Measurements from ENCODE around the gene ARL15. TPM values are rescaled to one million over a fixed set of nuclear protein-coding genes. Genes with fewer than 3 reads are reported as not detected.

Gene ARL15
- total and polyA plus RNA-seq, 2 donors (not counting 1 experiment from before 2014, with no cell fraction given) = 5.8 to 20.5 TPM

DNA sequence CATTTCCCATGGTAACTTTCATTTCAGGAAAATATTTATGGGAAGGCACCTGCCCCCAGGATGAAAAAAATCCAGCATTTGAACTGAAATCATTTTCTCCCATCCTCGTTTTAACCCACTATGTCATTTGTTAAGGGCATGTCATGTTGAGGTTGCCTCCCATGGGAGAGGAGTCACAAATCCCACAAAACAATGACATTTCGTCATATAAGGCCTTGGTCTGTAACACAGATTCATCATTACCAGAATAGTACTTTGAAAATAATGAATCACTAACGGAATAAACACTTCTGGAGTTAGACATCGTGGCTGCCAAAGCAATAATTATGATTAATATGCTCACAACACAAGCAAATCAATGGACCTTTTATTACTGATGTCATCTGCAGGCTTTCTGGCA, 475.9 kb downstream of the ARL15 start:
- Histone ChIP-seq H3K9me3 (ENCODE audit: control extremely low read depth in 1 of 3, control insufficient read depth in 2 of 3, insufficient read depth in 1 of 3, low read length in 2 of 3) (peaks cover 0 to 16% (median 0%) of the 10 kb centered on the region in 3 donors), H4K20me1 (ENCODE audit: control insufficient read depth, insufficient read depth, low read length, poor library complexity, severe bottlenecking) (no peaks in the 10 kb centered on the region), H3K4me3 (ENCODE audit: control extremely low read depth in 1 of 5, extremely low read depth in 1 of 5, insufficient read depth in 1 of 5, low read depth in 2 of 5, low read length in 4 of 5) (no peak overlapping the region), H3K4me1 (ENCODE audit: control insufficient read depth in 2 of 2, insufficient read depth in 2 of 2, low read length in 2 of 2) (no peaks in the 10 kb centered on the region), H3K9ac (ENCODE audit: low read length) (no peak overlapping the region), H2AFZ (ENCODE audit: insufficient read depth, low read depth, low read length, poor library complexity, severe bottlenecking) (no peak overlapping the region), H3K27ac (ENCODE audit: low read length in 2 of 2) (no peak overlapping the region), H3K27me3 (replicated peaks in 1 of 4; ENCODE audit: control extremely low read depth in 1 of 4, control insufficient read depth in 3 of 4, insufficient read depth in 4 of 4, low read length in 3 of 4) (peaks cover 0 to 6% (median 0%) of the 10 kb centered on the region in 4 experiments), H3K4me2 (replicated peaks; ENCODE audit: low read depth, low read length, poor library complexity, severe bottlenecking) (no peak overlapping the region), H3K36me3 (replicated peaks in 1 of 2; ENCODE audit: control extremely low read depth in 1 of 2, control insufficient read depth in 1 of 2, extremely low read depth in 1 of 2, insufficient read depth in 2 of 2, low read length in 1 of 2) (no peaks in the 10 kb centered on the region), H3K79me2 (ENCODE audit: control insufficient read depth, insufficient read depth, low read length) (no peaks in the 10 kb centered on the region)
- H3K4me3 Mint-ChIP-seq = no peak overlapping the region
- no peaks in the 10 kb centered on the region for H3K4me1 Mint-ChIP-seq
- DNase-seq (no peak), ATAC-seq (ENCODE audit: low read depth) (no peak)
- no peak overlapping the region for H3K27ac Mint-ChIP-seq
- ChIA-PET POLR2A (no interaction called here), CTCF (no interaction called here)
- no peaks in the 10 kb centered on the region for H3K9me3 Mint-ChIP-seq (ENCODE audit: insufficient read depth)
- peaks cover 3% of the 10 kb centered on the region for H3K27me3 Mint-ChIP-seq
- intact Hi-C loops (cut with micrococcal nuclease) = no loop called here
- TF ChIP-seq EZH2 (IDR thresholded peaks at IDR 0.05; ENCODE audit: borderline replicate concordance, insufficient read depth, low read depth, low read length, poor library complexity, severe bottlenecking) = no peak
- TF ChIP-seq, protein P1, sequence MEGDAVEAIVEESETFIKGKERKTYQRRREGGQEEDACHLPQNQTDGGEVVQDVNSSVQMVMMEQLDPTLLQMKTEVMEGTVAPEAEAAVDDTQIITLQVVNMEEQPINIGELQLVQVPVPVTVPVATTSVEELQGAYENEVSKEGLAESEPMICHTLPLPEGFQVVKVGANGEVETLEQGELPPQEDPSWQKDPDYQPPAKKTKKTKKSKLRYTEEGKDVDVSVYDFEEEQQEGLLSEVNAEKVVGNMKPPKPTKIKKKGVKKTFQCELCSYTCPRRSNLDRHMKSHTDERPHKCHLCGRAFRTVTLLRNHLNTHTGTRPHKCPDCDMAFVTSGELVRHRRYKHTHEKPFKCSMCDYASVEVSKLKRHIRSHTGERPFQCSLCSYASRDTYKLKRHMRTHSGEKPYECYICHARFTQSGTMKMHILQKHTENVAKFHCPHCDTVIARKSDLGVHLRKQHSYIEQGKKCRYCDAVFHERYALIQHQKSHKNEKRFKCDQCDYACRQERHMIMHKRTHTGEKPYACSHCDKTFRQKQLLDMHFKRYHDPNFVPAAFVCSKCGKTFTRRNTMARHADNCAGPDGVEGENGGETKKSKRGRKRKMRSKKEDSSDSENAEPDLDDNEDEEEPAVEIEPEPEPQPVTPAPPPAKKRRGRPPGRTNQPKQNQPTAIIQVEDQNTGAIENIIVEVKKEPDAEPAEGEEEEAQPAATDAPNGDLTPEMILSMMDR (IDR thresholded peaks at IDR 0.05) = no peak
- WGBS (ENCODE audit: insufficient coverage) = 86% methylated on average over 2 of the region's 4 CpGs

Small RNA genes within 50 kb of the gene (small RNA-seq; reads per million reads assigned to genes)
- gene AC008873.1 (ENCODE audit: insufficient read length, low read depth, low replicate concordance) (not detected), gene MIR4459 (ENCODE audit: insufficient read length, low read depth, low replicate concordance) (not detected), gene MIR581 (ENCODE audit: insufficient read length, low read depth, low replicate concordance) (not detected), gene RNU6-272P (ENCODE audit: insufficient read length, low read depth, low replicate concordance) (not detected)

Other genes with a start within 250 kb of the ARL15 start
- not detected in 2 replicates for gene HSPB3, start 145.1 kb upstream of the ARL15 start, total RNA-seq
- not detected in 2 replicates for gene HSPB3, start 145.1 kb upstream of the ARL15 start, polyA plus RNA-seq
- gene SNX18, start 207.2 kb upstream of the ARL15 start, total RNA-seq = 31.6 and 34.2 TPM in 2 replicates
- gene SNX18, start 207.2 kb upstream of the ARL15 start, polyA plus RNA-seq = 9.5 and 10.6 TPM in 2 replicates

All from B cell (primary cell).